ENCODE data around the gene MIPOL1.

Gene MIPOL1

DNA sequence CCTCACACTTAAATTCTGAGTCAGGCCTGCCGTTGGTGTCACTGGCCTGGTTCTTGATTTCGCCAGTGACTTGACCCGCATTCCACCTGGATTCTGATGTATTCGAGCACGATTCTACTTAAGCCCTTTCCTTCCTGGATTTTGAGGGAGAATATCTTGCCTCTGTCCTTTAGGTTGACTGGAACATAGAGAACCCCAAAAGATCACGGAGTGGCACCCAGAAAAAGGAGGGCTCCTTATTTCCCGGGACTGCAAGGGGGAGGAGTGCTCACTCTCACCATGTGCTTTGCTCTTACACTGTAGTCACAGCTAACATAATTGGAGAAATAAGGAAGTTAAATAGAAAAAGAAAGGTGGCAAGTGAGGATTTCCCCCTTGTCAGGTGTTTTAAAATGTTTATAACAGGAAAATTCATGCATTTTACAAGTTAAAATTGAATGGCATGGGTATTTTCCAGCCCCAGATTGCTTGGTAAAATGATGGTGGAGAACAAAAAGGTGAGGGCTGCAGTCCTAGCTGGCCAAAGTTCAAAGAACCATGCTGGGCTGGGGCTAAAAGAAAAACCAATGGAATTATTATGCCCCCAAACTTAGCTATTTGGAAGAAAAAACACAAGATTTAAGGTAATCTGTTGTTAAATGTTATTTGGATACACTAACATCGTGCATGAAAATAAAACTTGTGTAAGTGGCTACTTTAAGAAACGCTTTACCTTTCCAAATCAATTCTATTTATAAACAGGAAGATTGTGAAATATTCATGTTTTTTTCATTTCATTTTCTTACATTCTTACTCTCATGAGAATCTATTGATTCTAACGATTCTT, 388.4 kb downstream of the MIPOL1 start:
- no peak overlapping the region for H3K4me2 ChIP-seq (ENCODE audit: low read depth, low read length, poor library complexity, severe bottlenecking)
- no peak overlapping the region for H3K4me3 ChIP-seq (ENCODE audit: low read length, poor library complexity, severe bottlenecking)
- TF ChIP-seq CTCF (conservative IDR thresholded peaks at IDR 0.05; ENCODE audit: low read length): no peak
- TF ChIP-seq EZH2phosphoT487 (IDR thresholded peaks at IDR 0.05; ENCODE audit: borderline replicate concordance): no peak

DNA sequence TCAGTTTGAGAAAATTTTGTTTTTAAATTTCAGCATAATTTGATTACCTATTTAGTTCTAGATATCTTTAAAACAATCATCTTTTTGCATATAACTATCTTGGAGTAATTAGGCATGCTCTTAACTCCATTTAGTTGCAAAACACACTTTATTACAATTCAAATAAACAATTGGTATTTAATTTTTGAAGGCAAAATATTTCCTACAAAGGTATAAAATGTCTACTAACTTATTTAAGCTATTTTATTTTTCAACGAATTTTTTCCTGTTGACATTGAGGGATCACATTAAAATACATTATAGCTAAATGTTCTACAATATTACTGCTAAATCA, 389.0 kb downstream of the MIPOL1 start:
- TF ChIP-seq CTCF (conservative IDR thresholded peaks at IDR 0.05; ENCODE audit: low read length) (no peak), EZH2phosphoT487 (IDR thresholded peaks at IDR 0.05; ENCODE audit: borderline replicate concordance) (no peak)
- H3K4me3 ChIP-seq (ENCODE audit: low read length, poor library complexity, severe bottlenecking): no peak overlapping the region
- no peaks in the 10 kb centered on the region for H4K20me1 ChIP-seq (ENCODE audit: insufficient read depth, low read length, poor library complexity, severe bottlenecking)
- H3K4me2 ChIP-seq (ENCODE audit: low read depth, low read length, poor library complexity, severe bottlenecking): no peak overlapping the region
- no peak overlapping the region for H3K9ac ChIP-seq (ENCODE audit: low read depth, low read length, poor library complexity, severe bottlenecking)
- H3K4me1 ChIP-seq (ENCODE audit: insufficient read depth, low read length, poor library complexity, severe bottlenecking): no peaks in the 10 kb centered on the region
- no peak overlapping the region for H2AFZ ChIP-seq (ENCODE audit: low read length)
- no peaks in the 10 kb centered on the region for H3K79me2 ChIP-seq (ENCODE audit: insufficient read depth, low read length)
- no peaks in the 10 kb centered on the region for H3K9me3 ChIP-seq (ENCODE audit: insufficient read depth, low read depth, low read length)
- H3K27me3 ChIP-seq (ENCODE audit: insufficient read depth, low read length, poor library complexity, severe bottlenecking): no peaks in the 10 kb centered on the region
- H3K9me2 ChIP-seq (replicated peaks; ENCODE audit: low read depth, low read length): no peaks in the 10 kb centered on the region
- H3K36me3 ChIP-seq (ENCODE audit: insufficient read depth, low read length): no peaks in the 10 kb centered on the region
- H3F3A ChIP-seq (ENCODE audit: low read depth): no peaks in the 10 kb centered on the region

More for the DNA sequence above, 388.4 kb downstream of the MIPOL1 start:
- Histone ChIP-seq H3K9me3 (ENCODE audit: insufficient read depth, low read depth, low read length) (no peaks in the 10 kb centered on the region), H3K9ac (ENCODE audit: low read depth, low read length, poor library complexity, severe bottlenecking) (no peak overlapping the region), H2AFZ (ENCODE audit: low read length) (no peak overlapping the region), H3K27me3 (ENCODE audit: insufficient read depth, low read length, poor library complexity, severe bottlenecking) (no peaks in the 10 kb centered on the region), H3F3A (ENCODE audit: low read depth) (no peaks in the 10 kb centered on the region), H3K4me1 (ENCODE audit: insufficient read depth, low read length, poor library complexity, severe bottlenecking) (no peaks in the 10 kb centered on the region), H3K36me3 (ENCODE audit: insufficient read depth, low read length) (no peaks in the 10 kb centered on the region), H3K9me2 (replicated peaks; ENCODE audit: low read depth, low read length) (no peaks in the 10 kb centered on the region), H3K79me2 (ENCODE audit: insufficient read depth, low read length) (no peaks in the 10 kb centered on the region), H4K20me1 (ENCODE audit: insufficient read depth, low read length, poor library complexity, severe bottlenecking) (no peaks in the 10 kb centered on the region)

DNA sequence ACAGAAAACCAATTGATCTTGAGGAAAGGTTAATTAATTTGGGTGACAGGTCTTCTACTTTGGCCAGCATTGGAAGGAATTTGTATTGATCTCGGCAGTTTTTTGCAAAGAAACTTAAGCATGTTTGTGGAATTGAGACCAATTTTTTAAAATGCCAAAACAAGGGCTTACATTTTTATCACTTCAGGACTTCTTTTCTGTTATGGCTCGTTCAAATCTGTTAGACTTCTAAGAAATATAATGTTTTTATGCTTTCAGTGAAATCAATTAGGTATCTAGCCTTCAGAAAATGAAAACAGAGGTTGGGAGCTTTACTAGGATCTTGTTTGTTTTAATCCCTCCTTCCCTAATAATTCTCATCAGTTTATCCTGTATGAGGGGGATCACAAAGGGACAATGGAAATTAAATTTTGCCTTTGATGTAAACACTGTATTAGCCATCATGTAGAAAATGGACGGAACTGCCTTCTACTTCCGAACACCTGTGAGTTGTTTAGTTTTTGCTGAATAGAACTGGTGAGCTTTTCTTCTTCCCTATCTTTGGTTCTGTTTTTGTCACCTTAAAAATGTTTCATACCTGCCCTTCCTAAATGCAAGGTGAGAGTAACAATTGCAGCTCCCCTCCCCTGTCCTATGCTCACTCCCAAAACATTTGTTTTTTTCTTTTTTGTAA, 389.5 kb downstream of the MIPOL1 start:
- H3K36me3 ChIP-seq (ENCODE audit: insufficient read depth, low read length): no peaks in the 10 kb centered on the region
- no peaks in the 10 kb centered on the region for H3K79me2 ChIP-seq (ENCODE audit: insufficient read depth, low read length)
- H3K4me2 ChIP-seq (ENCODE audit: low read depth, low read length, poor library complexity, severe bottlenecking): no peak overlapping the region
- no peak overlapping the region for H3K9ac ChIP-seq (ENCODE audit: low read depth, low read length, poor library complexity, severe bottlenecking)
- no peaks in the 10 kb centered on the region for H3K9me3 ChIP-seq (ENCODE audit: insufficient read depth, low read depth, low read length)
- no peak overlapping the region for H3K4me3 ChIP-seq (ENCODE audit: low read length, poor library complexity, severe bottlenecking)
- TF ChIP-seq EZH2phosphoT487 (IDR thresholded peaks at IDR 0.05; ENCODE audit: borderline replicate concordance): no peak
- no peak for TF ChIP-seq CTCF (conservative IDR thresholded peaks at IDR 0.05; ENCODE audit: low read length)
- H4K20me1 ChIP-seq (ENCODE audit: insufficient read depth, low read length, poor library complexity, severe bottlenecking): no peaks in the 10 kb centered on the region
- no peaks in the 10 kb centered on the region for H3F3A ChIP-seq (ENCODE audit: low read depth)
- no peak overlapping the region for H2AFZ ChIP-seq (ENCODE audit: low read length)
- no peaks in the 10 kb centered on the region for H3K4me1 ChIP-seq (ENCODE audit: insufficient read depth, low read length, poor library complexity, severe bottlenecking)
- no peaks in the 10 kb centered on the region for H3K27me3 ChIP-seq (ENCODE audit: insufficient read depth, low read length, poor library complexity, severe bottlenecking)
- no peaks in the 10 kb centered on the region for H3K9me2 ChIP-seq (replicated peaks; ENCODE audit: low read depth, low read length)
